H9 (cell line): ENCODE results near the gene GUCY2D. TPM values are rescaled to one million over a fixed set of nuclear protein-coding genes. Genes with fewer than 3 reads are reported as not detected.

Source experiments
- DNase-seq: peaks from one replicate; pipeline ENCODE4 v3.0.0-alpha.2; 2017
- H2AFZ ChIP-seq: one replicate; pipeline ENCODE4 v1.6.1; 2013; ENCODE audit warnings: mild to moderate bottlenecking, low read length, control low read depth, moderate library complexity
- H2AK5ac ChIP-seq: 2 replicates; pipeline ENCODE4 v1.6.1; 2013; ENCODE audit warnings: low read length, control low read depth, mixed read lengths; ENCODE audit not compliant: insufficient read length
- H2BK120ac ChIP-seq: one replicate; pipeline ENCODE4 v1.6.1; 2013; ENCODE audit warnings: low read depth, mild to moderate bottlenecking, low read length, control low read depth, inconsistent platforms; ENCODE audit not compliant: poor library complexity, severe bottlenecking
- H2BK12ac ChIP-seq: 2 replicates; pipeline ENCODE4 v1.6.1; 2013; ENCODE audit warnings: low read length, control low read depth, mixed read lengths, low read depth; ENCODE audit not compliant: insufficient read length
- H2BK15ac ChIP-seq: 2 replicates; pipeline ENCODE4 v1.6.1; 2013; ENCODE audit warnings: low read depth, low read length, control low read depth
- H2BK20ac ChIP-seq: one replicate; pipeline ENCODE4 v1.6.1; 2013; ENCODE audit warnings: low read depth, mild to moderate bottlenecking, low read length, control low read depth, inconsistent platforms; ENCODE audit not compliant: poor library complexity, severe bottlenecking
- H2BK5ac ChIP-seq: 2 replicates; pipeline ENCODE4 v1.6.1; 2013; ENCODE audit warnings: low read length, control low read depth, mixed read lengths; ENCODE audit not compliant: insufficient read length
- H3K14ac ChIP-seq: 2 replicates; pipeline ENCODE4 v1.6.1; 2013; ENCODE audit warnings: low read length, control low read depth; ENCODE audit not compliant: insufficient read depth
- H3K18ac ChIP-seq: 2 replicates; pipeline ENCODE4 v1.6.1; 2013; ENCODE audit warnings: low read depth, mild to moderate bottlenecking, mixed read lengths, low read length, control low read depth; ENCODE audit not compliant: insufficient read length
- H3K23ac ChIP-seq: 2 replicates; pipeline ENCODE4 v1.6.1; 2013; ENCODE audit warnings: low read length, control low read depth, mixed read lengths, low read depth; ENCODE audit not compliant: insufficient read length
- H3K23me2 ChIP-seq: 2 replicates; pipeline ENCODE4 v1.6.1; 2013; ENCODE audit warnings: low read depth, mild to moderate bottlenecking, mixed read lengths, low read length, control low read depth; ENCODE audit not compliant: insufficient read length, poor library complexity, severe bottlenecking
- H3K27ac ChIP-seq: 2 replicates; pipeline ENCODE4 v1.5.1; 2013; ENCODE audit warnings: low read length, control low read depth, mixed read lengths, low read depth; ENCODE audit not compliant: insufficient read length
- H3K27me3 ChIP-seq: 2 replicates; pipeline ENCODE4 v1.6.1; 2013; ENCODE audit warnings: low read length, control low read depth, inconsistent platforms; ENCODE audit not compliant: insufficient read depth
- H3K4ac ChIP-seq: 2 replicates; pipeline ENCODE4 v1.6.1; 2013; ENCODE audit warnings: low read depth, mild to moderate bottlenecking, control low read depth, inconsistent platforms, low read length, moderate library complexity
- H3K4me1 ChIP-seq: 2 replicates; pipeline ENCODE4 v1.6.1; 2013; ENCODE audit warnings: low read length, control low read depth, inconsistent platforms; ENCODE audit not compliant: insufficient read depth
- H3K4me2 ChIP-seq: 2 replicates; pipeline ENCODE4 v1.6.1; 2013; ENCODE audit warnings: low read length, control low read depth, mixed read lengths; ENCODE audit not compliant: insufficient read length, insufficient read depth
- H3K56ac ChIP-seq: 2 replicates; pipeline ENCODE4 v1.6.1; 2013; ENCODE audit warnings: low read depth, mild to moderate bottlenecking, mixed read lengths, low read length, control low read depth; ENCODE audit not compliant: insufficient read length
- H3K79me1 ChIP-seq: 2 replicates; pipeline ENCODE4 v1.6.1; 2013; ENCODE audit warnings: low read depth, mild to moderate bottlenecking, moderate library complexity, low read length, control low read depth, inconsistent platforms; ENCODE audit not compliant: insufficient read depth, poor library complexity, severe bottlenecking
- H3K79me2 ChIP-seq: 2 replicates; pipeline ENCODE4 v1.6.1; 2013; ENCODE audit warnings: low read length, control low read depth, inconsistent platforms; ENCODE audit not compliant: insufficient read depth
- H3K9ac ChIP-seq: 2 replicates; pipeline ENCODE4 v1.6.1; 2013; ENCODE audit warnings: low read length, control low read depth, mixed read lengths; ENCODE audit not compliant: insufficient read length; ENCODE audit errors: extremely low read depth
- H3K9me3 ChIP-seq: one replicate; pipeline ENCODE4 v1.6.1; 2013; ENCODE audit warnings: low read depth, low read length, inconsistent platforms; ENCODE audit not compliant: control insufficient read depth
- H3T11ph ChIP-seq: one replicate; pipeline ENCODE4 v1.6.1; 2013; ENCODE audit warnings: mild to moderate bottlenecking, low read length, control low read depth, inconsistent platforms
- H4K20me1 ChIP-seq: one replicate; pipeline ENCODE4 v1.6.1; 2013; ENCODE audit not compliant: control insufficient read depth, insufficient read length, insufficient read depth
- H4K5ac ChIP-seq: 2 replicates; pipeline ENCODE4 v1.6.1; 2013; ENCODE audit warnings: low read depth, mild to moderate bottlenecking, mixed read lengths, low read length, control low read depth; ENCODE audit not compliant: insufficient read length
- H4K8ac ChIP-seq: replicated peaks from 2 replicates; pipeline ENCODE4 v1.6.1; 2013; ENCODE audit warnings: low read length, control low read depth, mixed read lengths, low read depth; ENCODE audit not compliant: insufficient read length
- H4K91ac ChIP-seq: 2 replicates; pipeline ENCODE4 v1.6.1; 2013; ENCODE audit warnings: low read depth, mild to moderate bottlenecking, moderate library complexity, mixed read lengths, low read length, control low read depth; ENCODE audit not compliant: insufficient read length
- H3K27ac Mint-ChIP-seq, 3 experiments: 2 replicates in 2 of 3; 3 replicates in 1 of 3; pipeline ENCODE4 v1.8.0; 2020 to 2021; ENCODE audit warnings: mixed read lengths in 3 of 3, mild to moderate bottlenecking in 1 of 3, moderate library complexity in 1 of 3
- H3K27me3 Mint-ChIP-seq: 2 replicates; pipeline ENCODE4 v1.8.0; 2021; ENCODE audit warnings: low read depth, mild to moderate bottlenecking, moderate library complexity, mixed read lengths
- H3K36me3 Mint-ChIP-seq, 3 experiments: 2 replicates in 2 of 3; 3 replicates in 1 of 3; pipeline ENCODE4 v1.8.0; 2020 to 2021; ENCODE audit warnings: low read depth in 3 of 3, mixed read lengths in 3 of 3; ENCODE audit not compliant: insufficient read depth in 1 of 3
- H3K4me1 Mint-ChIP-seq, 2 experiments: 2 replicates each; pipeline ENCODE4 v1.8.0; 2020; ENCODE audit warnings: mixed read lengths in 2 of 2
- H3K4me3 Mint-ChIP-seq, 2 experiments: 2 replicates in 1 of 2; 3 replicates in 1 of 2; pipeline ENCODE4 v1.8.0; 2020 to 2021; ENCODE audit warnings: mild to moderate bottlenecking in 2 of 2, mixed read lengths in 2 of 2, moderate library complexity in 1 of 2
- H3K9me3 Mint-ChIP-seq, 2 experiments: 2 replicates in 1 of 2; 3 replicates in 1 of 2; pipeline ENCODE4 v1.8.0; 2020; ENCODE audit warnings: mild to moderate bottlenecking in 2 of 2, mixed read lengths in 2 of 2, moderate library complexity in 1 of 2
- WGBS: extraction: QIAGEN DNeasy Blood & Tissue Kit; methylation state at CpG from one replicate; pipeline ENCODE4 v1.1.7; 2013; ENCODE audit warnings: missing lambda C conversion rate, low lambda C conversion rate, mixed read lengths; ENCODE audit not compliant: insufficient read length; ENCODE audit errors: extremely low coverage; 5-methylcytosine and 5-hydroxymethylcytosine counted together
- total RNA-seq: library from RNA; stranded (reverse); gene quantifications from 2 replicates; pipeline ENCODE4 v1.2.1, GENCODE V29; 2021
- TF ChIP-seq, protein P1 (sequence below): fragments of 200-600 bp; sonication (generic); conservative IDR thresholded peaks from 3 replicates; pipeline ENCODE4 v1.8.0; 2021; ENCODE audit warnings: antibody characterized with exemption, mild to moderate bottlenecking

Gene GUCY2D
- total RNA-seq, 1 experiment from 2014 or later, result 0.15 TPM

DNA sequence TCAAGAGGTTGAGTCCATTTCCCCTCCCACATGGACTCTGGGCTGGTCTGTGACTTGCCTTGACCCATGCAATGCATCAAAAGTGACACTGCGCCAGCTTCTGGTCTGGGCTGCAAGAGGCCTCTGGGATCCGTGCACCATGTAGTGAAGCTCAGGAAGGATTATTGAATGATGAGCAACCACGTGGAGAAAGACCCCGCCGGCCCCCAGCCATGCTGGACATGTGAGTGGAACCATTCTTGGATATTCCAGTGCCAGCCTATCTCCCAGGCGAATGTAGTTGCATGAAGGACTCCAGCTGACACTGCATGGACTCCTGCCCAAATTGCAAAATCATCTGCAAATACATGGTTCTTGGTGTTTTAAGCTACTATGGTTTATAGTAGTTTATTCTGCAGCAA is 28.8 kb downstream of the GUCY2D start:
- Histone ChIP-seq H3K9ac (no peak overlapping the region), H2BK20ac (no peak overlapping the region), H3K27me3 (no peaks in the 10 kb centered on the region), H3K4ac (no peak overlapping the region), H4K8ac (no peak overlapping the region), H2BK12ac (no peak overlapping the region), H2BK5ac (no peak overlapping the region), H3K4me1 (no peaks in the 10 kb centered on the region; the same call in 1 of the 2 replicates), H2AFZ (no peak overlapping the region), H3K56ac (no peak overlapping the region), H2BK15ac (no peak overlapping the region), H3K4me2 (no peak overlapping the region), H4K20me1 (no peaks in the 10 kb centered on the region), H3K23ac (no peak overlapping the region), H4K5ac (no peak overlapping the region), H3T11ph (no peak overlapping the region), H3K27ac (no peak overlapping the region), H3K79me1 (no peaks in the 10 kb centered on the region), H3K9me3 (no peaks in the 10 kb centered on the region), H2AK5ac (no peak overlapping the region), H3K23me2 (no peaks in the 10 kb centered on the region), H4K91ac (no peak overlapping the region), H3K79me2 (no peaks in the 10 kb centered on the region), H3K18ac (no peak overlapping the region), H3K14ac (no peak overlapping the region), H2BK120ac (no peak overlapping the region)
- TF ChIP-seq, protein P1, sequence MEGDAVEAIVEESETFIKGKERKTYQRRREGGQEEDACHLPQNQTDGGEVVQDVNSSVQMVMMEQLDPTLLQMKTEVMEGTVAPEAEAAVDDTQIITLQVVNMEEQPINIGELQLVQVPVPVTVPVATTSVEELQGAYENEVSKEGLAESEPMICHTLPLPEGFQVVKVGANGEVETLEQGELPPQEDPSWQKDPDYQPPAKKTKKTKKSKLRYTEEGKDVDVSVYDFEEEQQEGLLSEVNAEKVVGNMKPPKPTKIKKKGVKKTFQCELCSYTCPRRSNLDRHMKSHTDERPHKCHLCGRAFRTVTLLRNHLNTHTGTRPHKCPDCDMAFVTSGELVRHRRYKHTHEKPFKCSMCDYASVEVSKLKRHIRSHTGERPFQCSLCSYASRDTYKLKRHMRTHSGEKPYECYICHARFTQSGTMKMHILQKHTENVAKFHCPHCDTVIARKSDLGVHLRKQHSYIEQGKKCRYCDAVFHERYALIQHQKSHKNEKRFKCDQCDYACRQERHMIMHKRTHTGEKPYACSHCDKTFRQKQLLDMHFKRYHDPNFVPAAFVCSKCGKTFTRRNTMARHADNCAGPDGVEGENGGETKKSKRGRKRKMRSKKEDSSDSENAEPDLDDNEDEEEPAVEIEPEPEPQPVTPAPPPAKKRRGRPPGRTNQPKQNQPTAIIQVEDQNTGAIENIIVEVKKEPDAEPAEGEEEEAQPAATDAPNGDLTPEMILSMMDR, result no peak
- no peak for DNase-seq
- Mint-ChIP-seq H3K4me1 (no peaks in the 10 kb centered on the region), H3K27ac (no peak overlapping the region), H3K36me3 (no peaks in the 10 kb centered on the region), H3K9me3 (no peaks in the 10 kb centered on the region), H3K4me3 (no peak overlapping the region), H3K27me3 (peaks cover 20% of the 10 kb centered on the region)
- WGBS, result no CpG with 5 or more reads among the region's 6 CpGs
